WI38 (cell line): ENCODE measurements around the gene EHHADH.

Experiments
- H3K4me3 ChIP-seq: 2 replicates; pipeline ENCODE4 v1.5.1; 2011; ENCODE audit warnings: low read depth, mild to moderate bottlenecking, control low read depth, low read length
- CTCF ChIP-seq: IDR thresholded peaks from 2 replicates; pipeline ENCODE4 v1.5.1; 2012; ENCODE audit warnings: low read depth, mild to moderate bottlenecking, control low read depth, low read length

Gene EHHADH

DNA sequence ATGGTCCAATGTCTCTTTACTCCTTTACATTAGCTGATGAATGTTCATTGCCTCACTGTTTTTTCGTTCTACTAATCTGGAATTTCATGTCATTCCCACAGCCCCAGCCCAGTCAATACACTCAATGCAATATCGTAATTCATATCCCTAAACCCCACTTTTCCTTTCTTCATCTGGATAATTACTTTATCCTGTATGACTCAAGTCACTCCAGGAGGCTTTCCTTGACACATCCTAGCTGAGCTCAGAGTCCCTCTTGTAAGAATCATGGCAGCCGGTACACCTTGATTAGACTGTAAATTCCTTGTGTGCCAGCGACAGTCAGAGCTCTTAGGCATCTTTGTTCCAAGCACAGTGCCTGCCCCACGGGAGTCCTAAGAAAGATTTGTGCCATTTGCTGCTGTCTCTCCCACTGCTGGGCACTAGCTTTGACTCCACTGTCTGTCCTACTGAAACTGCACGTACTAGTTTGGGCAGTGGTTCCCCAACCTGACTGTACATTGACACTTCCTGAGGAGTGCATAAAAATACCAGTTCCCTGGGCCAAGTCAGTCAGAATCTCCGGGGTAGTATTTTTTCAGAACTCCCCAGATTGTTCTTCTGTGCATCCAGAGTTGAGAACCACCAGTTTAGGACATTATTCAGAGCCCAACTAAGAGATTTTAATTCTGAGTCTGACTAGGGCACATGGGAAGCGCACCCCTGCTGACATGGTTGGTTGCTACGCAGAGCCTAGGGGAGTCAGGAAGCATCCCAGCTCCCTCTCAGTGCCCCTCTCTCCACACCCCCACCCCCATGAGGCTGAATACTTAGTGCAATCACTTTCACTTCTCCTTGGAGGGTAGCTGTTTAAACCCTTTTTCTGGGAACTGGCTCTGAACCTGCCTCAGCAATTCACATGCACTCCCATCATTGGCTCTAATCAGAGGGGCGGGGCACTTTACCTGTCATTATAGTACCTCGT is 81.5 kb downstream of the EHHADH start:
- no peak overlapping the region for H3K4me3 ChIP-seq
- no peak for TF ChIP-seq CTCF

GRCh38 chr3:185164428-185165217 is 89.2 kb downstream of the EHHADH start:
- TF ChIP-seq CTCF = no peak
- no peak overlapping the region for H3K4me3 ChIP-seq

DNA sequence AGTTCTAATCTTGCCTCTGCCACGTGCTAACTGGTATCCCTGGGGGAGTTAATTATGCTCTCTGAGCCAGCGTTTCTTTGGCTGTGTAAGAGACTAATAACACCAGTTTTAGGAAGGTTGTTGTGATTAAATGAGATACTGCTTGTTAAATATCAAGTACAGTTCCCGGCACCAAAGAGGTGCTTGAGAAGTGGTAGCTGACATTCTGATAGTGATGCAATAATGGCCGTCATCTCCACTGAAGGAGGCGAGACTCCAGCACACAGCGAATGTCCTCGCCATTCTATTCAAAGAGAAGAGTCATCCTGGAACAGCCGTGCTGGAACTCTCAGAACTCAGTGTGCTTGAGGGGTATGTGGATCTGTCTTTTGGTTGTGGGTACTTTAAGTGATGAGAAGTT is 91.2 kb downstream of the EHHADH start:
- H3K4me3 ChIP-seq = no peak overlapping the region
- no peak for TF ChIP-seq CTCF

- TF ChIP-seq CTCF = no peak
- no peak overlapping the region for H3K4me3 ChIP-seq
Observed at GRCh38 chr3:185161761-185162160, 92.1 kb downstream of the EHHADH start.

GRCh38 chr3:185157347-185157746 is 96.5 kb downstream of the EHHADH start:
- TF ChIP-seq CTCF = no peak
- H3K4me3 ChIP-seq = no peak overlapping the region

DNA sequence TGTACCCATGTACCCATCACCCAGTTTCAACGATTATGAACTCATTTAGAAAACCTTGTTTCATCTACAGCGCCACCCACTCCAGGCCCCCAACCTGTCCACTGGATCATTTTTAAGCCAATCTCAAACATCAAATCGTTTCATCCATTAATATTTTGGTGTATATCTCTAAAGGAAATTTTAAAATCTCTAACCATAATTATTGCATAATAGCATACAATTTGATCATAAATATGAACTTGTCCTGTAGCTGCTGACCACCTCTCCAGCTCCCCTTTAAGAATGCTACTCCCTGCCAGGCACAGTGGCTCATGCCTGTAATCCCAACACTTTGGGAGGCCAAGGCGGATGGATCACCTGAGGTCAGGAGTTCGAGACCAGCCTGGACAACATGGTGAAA is 98.2 kb downstream of the EHHADH start:
- no peak for TF ChIP-seq CTCF
- H3K4me3 ChIP-seq = no peak overlapping the region
